ENCODE measurements around the gene ACOXL.
A peak's percentile ranks its signal among the peaks of the same experiment; 100 is the strongest.

The ACOXL gene

GRCh38 chr2:111121028-111121827, 388.9 kb downstream of the ACOXL start:
- H3K9me3 Mint-ChIP-seq, result no peaks in the 10 kb centered on the region
- peak overlapping the region; percentile 79 for H3K27ac Mint-ChIP-seq
- peak overlapping the region; percentile 95 for H3K4me3 Mint-ChIP-seq
- H3K4me1 Mint-ChIP-seq (ENCODE audit: low read depth), result peaks cover 40% of the 10 kb centered on the region
- DNase-seq (ENCODE audit: low spot score), result peak; percentile 46
- H3K36me3 Mint-ChIP-seq (ENCODE audit: low read depth), result peaks cover 22% of the 10 kb centered on the region
- H3K27me3 Mint-ChIP-seq (ENCODE audit: low read depth), result peaks cover 82% of the 10 kb centered on the region

GRCh38 chr2:111121828-111122630, 389.7 kb downstream of the ACOXL start:
- Mint-ChIP-seq H3K27ac (peak overlapping the region; percentile 71), H3K27me3 (ENCODE audit: low read depth) (peaks cover 81% of the 10 kb centered on the region), H3K36me3 (ENCODE audit: low read depth) (peaks cover 25% of the 10 kb centered on the region), H3K4me3 (peak overlapping the region; percentile 95), H3K4me1 (ENCODE audit: low read depth) (peaks cover 33% of the 10 kb centered on the region), H3K9me3 (no peaks in the 10 kb centered on the region)
- peak; percentile 88 for DNase-seq (ENCODE audit: low spot score)

GRCh38 chr2:111122631-111123421, 390.5 kb downstream of the ACOXL start:
- Mint-ChIP-seq H3K27me3 (ENCODE audit: low read depth) (peaks cover 78% of the 10 kb centered on the region), H3K9me3 (no peaks in the 10 kb centered on the region), H3K4me3 (peak overlapping the region; percentile 85), H3K27ac (no peak overlapping the region), H3K4me1 (ENCODE audit: low read depth) (peaks cover 27% of the 10 kb centered on the region), H3K36me3 (ENCODE audit: low read depth) (peaks cover 25% of the 10 kb centered on the region)
- DNase-seq (ENCODE audit: low spot score), result peak; percentile 43

GRCh38 chr2:111123751-111124150, 391.4 kb downstream of the ACOXL start:
- DNase-seq (ENCODE audit: low spot score), result no peak
- H3K4me1 Mint-ChIP-seq (ENCODE audit: low read depth), result peaks cover 18% of the 10 kb centered on the region
- no peak overlapping the region for H3K27ac Mint-ChIP-seq
- peaks cover 28% of the 10 kb centered on the region for H3K36me3 Mint-ChIP-seq (ENCODE audit: low read depth)
- H3K4me3 Mint-ChIP-seq, result peak overlapping the region; percentile 75
- peaks cover 68% of the 10 kb centered on the region for H3K27me3 Mint-ChIP-seq (ENCODE audit: low read depth)
- H3K9me3 Mint-ChIP-seq, result no peaks in the 10 kb centered on the region

- H3K27me3 Mint-ChIP-seq (ENCODE audit: low read depth), result peaks cover 46% of the 10 kb centered on the region
- no peak overlapping the region for H3K4me3 Mint-ChIP-seq
- no peak overlapping the region for H3K27ac Mint-ChIP-seq
- no peaks in the 10 kb centered on the region for H3K9me3 Mint-ChIP-seq
- peaks cover 41% of the 10 kb centered on the region for H3K36me3 Mint-ChIP-seq (ENCODE audit: low read depth)
- no peak for DNase-seq (ENCODE audit: low spot score)
- peaks cover 3% of the 10 kb centered on the region for H3K4me1 Mint-ChIP-seq (ENCODE audit: low read depth)
Observed at GRCh38 chr2:111126581-111126980, 394.2 kb downstream of the ACOXL start.

GRCh38 chr2:111127351-111127750, 395.0 kb downstream of the ACOXL start:
- H3K27me3 Mint-ChIP-seq (ENCODE audit: low read depth), result peaks cover 44% of the 10 kb centered on the region
- DNase-seq (ENCODE audit: low spot score), result no peak
- no peak overlapping the region for H3K4me3 Mint-ChIP-seq
- peaks cover 3% of the 10 kb centered on the region for H3K4me1 Mint-ChIP-seq (ENCODE audit: low read depth)
- H3K9me3 Mint-ChIP-seq, result no peaks in the 10 kb centered on the region
- peaks cover 45% of the 10 kb centered on the region for H3K36me3 Mint-ChIP-seq (ENCODE audit: low read depth)
- H3K27ac Mint-ChIP-seq, result no peak overlapping the region

GRCh38 chr2:111128096-111128495, 395.7 kb downstream of the ACOXL start:
- Mint-ChIP-seq H3K4me1 (ENCODE audit: low read depth) (peaks cover 2% of the 10 kb centered on the region), H3K27ac (no peak overlapping the region), H3K27me3 (ENCODE audit: low read depth) (peaks cover 43% of the 10 kb centered on the region), H3K4me3 (no peak overlapping the region), H3K9me3 (no peaks in the 10 kb centered on the region), H3K36me3 (ENCODE audit: low read depth) (peaks cover 45% of the 10 kb centered on the region)
- no peak for DNase-seq (ENCODE audit: low spot score)

GRCh38 chr2:111133603-111134002, 401.2 kb downstream of the ACOXL start:
- no peak overlapping the region for H3K27ac Mint-ChIP-seq
- DNase-seq (ENCODE audit: low spot score), result no peak
- H3K9me3 Mint-ChIP-seq, result no peaks in the 10 kb centered on the region
- peaks cover 10% of the 10 kb centered on the region for H3K4me1 Mint-ChIP-seq (ENCODE audit: low read depth)
- peaks cover 21% of the 10 kb centered on the region for H3K36me3 Mint-ChIP-seq (ENCODE audit: low read depth)
- H3K4me3 Mint-ChIP-seq, result no peak overlapping the region
- H3K27me3 Mint-ChIP-seq (ENCODE audit: low read depth), result peaks cover 5% of the 10 kb centered on the region

GRCh38 chr2:111134055-111134454, 401.7 kb downstream of the ACOXL start:
- H3K36me3 Mint-ChIP-seq (ENCODE audit: low read depth), result peaks cover 18% of the 10 kb centered on the region
- H3K27me3 Mint-ChIP-seq (ENCODE audit: low read depth), result peaks cover 5% of the 10 kb centered on the region
- DNase-seq (ENCODE audit: low spot score), result no peak
- no peaks in the 10 kb centered on the region for H3K9me3 Mint-ChIP-seq
- H3K4me3 Mint-ChIP-seq, result no peak overlapping the region
- H3K4me1 Mint-ChIP-seq (ENCODE audit: low read depth), result peaks cover 10% of the 10 kb centered on the region
- H3K27ac Mint-ChIP-seq, result no peak overlapping the region

- no peak overlapping the region for H3K27ac Mint-ChIP-seq
- H3K4me1 Mint-ChIP-seq (ENCODE audit: low read depth), result peaks cover 10% of the 10 kb centered on the region
Observed at GRCh38 chr2:111135237-111135909, 403.0 kb downstream of the ACOXL start.

GRCh38 chr2:111135910-111136297, 403.5 kb downstream of the ACOXL start:
- Mint-ChIP-seq H3K27me3 (ENCODE audit: low read depth) (peaks cover 5% of the 10 kb centered on the region), H3K9me3 (no peaks in the 10 kb centered on the region), H3K4me3 (no peak overlapping the region), H3K27ac (no peak overlapping the region), H3K4me1 (ENCODE audit: low read depth) (peaks cover 10% of the 10 kb centered on the region), H3K36me3 (ENCODE audit: low read depth) (peaks cover 16% of the 10 kb centered on the region)
- no peak for DNase-seq (ENCODE audit: low spot score)

More at GRCh38 chr2:111135237-111135909, 403.0 kb downstream of the ACOXL start:
- no peak for DNase-seq (ENCODE audit: low spot score)
- H3K9me3 Mint-ChIP-seq, result no peaks in the 10 kb centered on the region
- no peak overlapping the region for H3K4me3 Mint-ChIP-seq
- peaks cover 5% of the 10 kb centered on the region for H3K27me3 Mint-ChIP-seq (ENCODE audit: low read depth)
- H3K36me3 Mint-ChIP-seq (ENCODE audit: low read depth), result peaks cover 17% of the 10 kb centered on the region

GRCh38 chr2:111138839-111139238, 406.5 kb downstream of the ACOXL start:
- peaks cover 15% of the 10 kb centered on the region for H3K4me1 Mint-ChIP-seq (ENCODE audit: low read depth)
- DNase-seq (ENCODE audit: low spot score), result no peak
- H3K27ac Mint-ChIP-seq, result no peak overlapping the region
- no peak overlapping the region for H3K4me3 Mint-ChIP-seq
- H3K36me3 Mint-ChIP-seq (ENCODE audit: low read depth), result peaks cover 10% of the 10 kb centered on the region
- H3K9me3 Mint-ChIP-seq, result no peaks in the 10 kb centered on the region
- peaks cover 7% of the 10 kb centered on the region for H3K27me3 Mint-ChIP-seq (ENCODE audit: low read depth)

GRCh38 chr2:111139637-111140317, 407.4 kb downstream of the ACOXL start:
- H3K27ac Mint-ChIP-seq, result no peak overlapping the region
- peaks cover 5% of the 10 kb centered on the region for H3K27me3 Mint-ChIP-seq (ENCODE audit: low read depth)
- H3K4me3 Mint-ChIP-seq, result no peak overlapping the region
- H3K9me3 Mint-ChIP-seq, result no peaks in the 10 kb centered on the region
- DNase-seq (ENCODE audit: low spot score), result no peak
- peaks cover 13% of the 10 kb centered on the region for H3K4me1 Mint-ChIP-seq (ENCODE audit: low read depth)
- H3K36me3 Mint-ChIP-seq (ENCODE audit: low read depth), result peaks cover 11% of the 10 kb centered on the region
